K562 (cell line): ENCODE results near the gene CDCA3. TPM values are rescaled to one million over a fixed set of nuclear protein-coding genes. Genes with fewer than 3 reads are reported as not detected.
A peak's percentile ranks its signal among the peaks of the same experiment; 100 is the strongest.

Source experiments
- BHLHE40 ChIP-seq: IDR thresholded peaks from 2 replicates; pipeline ENCODE4 v1.6.1; 2011; ENCODE audit warnings: low read length, improper control_type of control experiment
- ELF2 ChIP-seq: fragments of 250-450 bp; sonication (Bioruptor Pico); IDR thresholded peaks from 2 replicates; pipeline ENCODE4 v1.5.0; 2021; ENCODE audit warnings: mild to moderate bottlenecking
- ETV1 ChIP-seq: fragments of 450-650 bp; conservative IDR thresholded peaks from 2 replicates; pipeline ENCODE4 v1.6.1; 2016; ENCODE audit warnings: missing genetic modification characterization, control low read depth, low read depth, missing compliant biosample characterization
- FOXK1 ChIP-seq: sonication (generic); formaldehyde crosslinking; IDR thresholded peaks from 2 replicates; pipeline ENCODE4 v1.8.0; 2022; ENCODE audit warnings: missing genetic modification reagents, mild to moderate bottlenecking, borderline replicate concordance
- HDGF ChIP-seq: fragments of 450-650 bp; IDR thresholded peaks from 2 replicates; pipeline ENCODE4 v1.6.1; 2016
- HOMEZ ChIP-seq: fragments of 250-450 bp; sonication (Bioruptor Pico); IDR thresholded peaks from 2 replicates; pipeline ENCODE4 v1.4.0; 2020; ENCODE audit warnings: mild to moderate bottlenecking, moderate library complexity
- IFI16 ChIP-seq: fragments of 250-450 bp; sonication (Bioruptor Pico); IDR thresholded peaks from 2 replicates; pipeline ENCODE4 v2.1.2; 2022; ENCODE audit warnings: mild to moderate bottlenecking, inconsistent platforms
- MCM2 ChIP-seq: fragments of 450-650 bp; IDR thresholded peaks from 2 replicates; pipeline ENCODE4 v1.6.1; 2017; ENCODE audit warnings: low read depth, mild to moderate bottlenecking
- NFIC ChIP-seq: fragments of 450-650 bp; IDR thresholded peaks from 2 replicates; pipeline ENCODE4 v1.6.1; 2017; ENCODE audit warnings: mild to moderate bottlenecking, inconsistent platforms
- POU5F1 ChIP-seq: fragments of 150-350 bp; IDR thresholded peaks from 2 replicates; pipeline ENCODE4 v1.6.1; 2014; ENCODE audit warnings: borderline replicate concordance, low read length, low read depth, mild to moderate bottlenecking; ENCODE audit not compliant: partially characterized antibody
- RHOXF2B ChIP-seq: fragments of 250-450 bp; sonication (Bioruptor Pico); conservative IDR thresholded peaks from 2 replicates; pipeline ENCODE4 v1.5.1; 2021
- SNIP1 ChIP-seq: fragments of 450-650 bp; IDR thresholded peaks from 2 replicates; pipeline ENCODE4 v1.7.1; 2017; ENCODE audit warnings: low read depth, mild to moderate bottlenecking
- TAF1 ChIP-seq: IDR thresholded peaks from 2 replicates; pipeline ENCODE4 v1.6.1; 2011; ENCODE audit warnings: mild to moderate bottlenecking, low read length, moderate library complexity; ENCODE audit not compliant: insufficient read depth, control insufficient read depth, severe bottlenecking; ENCODE audit errors: extremely low read depth
- TAL1 ChIP-seq: fragments of 450-650 bp; IDR thresholded peaks from 2 replicates; pipeline ENCODE4 v1.6.1; 2016; ENCODE audit warnings: mild to moderate bottlenecking
- ZBTB11 ChIP-seq, 3 experiments: fragments of 200-800 bp in 1 of 3; fragments of 250-450 bp in 1 of 3; fragments of 450-650 bp in 1 of 3; sonication (Bioruptor Pico) in 1 of 3; sonication (Bioruptor generic) in 1 of 3; formaldehyde crosslinking in 1 of 3; IDR thresholded peaks; 2 replicates each; pipeline versions ENCODE4 v1.6.1 to v1.8.0; 2016 to 2022; ENCODE audit warnings: mild to moderate bottlenecking in 2 of 3, missing genetic modification characterization in 2 of 3, missing compliant biosample characterization in 1 of 3, moderate library complexity in 1 of 3
- ZFP1 ChIP-seq: fragments of 450-650 bp; formaldehyde crosslinking; IDR thresholded peaks from 2 replicates; pipeline ENCODE4 v1.4.0; 2020; ENCODE audit warnings: mild to moderate bottlenecking, mixed read lengths
- ZFX ChIP-seq: sonication (generic); formaldehyde crosslinking; IDR thresholded peaks from 2 replicates; pipeline ENCODE4 v1.8.0; 2022; ENCODE audit warnings: mild to moderate bottlenecking, missing genetic modification reagents, moderate library complexity
- ZNF253 ChIP-seq: fragments of 250-450 bp; sonication (Bioruptor Pico); conservative IDR thresholded peaks from 2 replicates; pipeline ENCODE4 v1.6.1; 2021; ENCODE audit warnings: mild to moderate bottlenecking
- ZNF609 ChIP-seq: sonication (generic); formaldehyde crosslinking; IDR thresholded peaks from 2 replicates; pipeline ENCODE4 v1.8.1; 2023; ENCODE audit warnings: missing genetic modification reagents, mild to moderate bottlenecking, borderline replicate concordance
- ZNF77 ChIP-seq: fragments of 250-450 bp; sonication (Bioruptor Pico); IDR thresholded peaks from 2 replicates; pipeline ENCODE4 v1.5.0; 2020
- polyA plus RNA-seq, 8 experiments: library from polyadenylated mRNA; depleted of rRNA in 4 of 8; stranded (reverse) in 5 of 8; unstranded in 3 of 8; fragments of >200 nt; fragmentation: Nextera tagmentation in 2 of 8; fragmentation: Illumina TruSeq in 1 of 8; extraction: Ambion mirVana in 2 of 8; extraction: Trizol in 1 of 8; gene quantifications; 2 replicates each; pipeline versions ENCODE4 v1.2.1 to v1.2.3, GENCODE V29; 2011 to 2014; ENCODE audit warnings: inconsistent platforms in 1 of 8, missing spikeins in 1 of 8
- total RNA-seq, 7 experiments: library from RNA; depleted of rRNA in 6 of 7; stranded (reverse); fragments of >200 nt in 6 of 7; fragmentation: Illumina TruSeq in 2 of 7; extraction: Trizol in 2 of 7; gene quantifications; 2 replicates each; pipeline versions ENCODE4 v1.2.1 to v1.2.3, GENCODE V29; 2011 to 2021; ENCODE audit warnings: low replicate concordance in 1 of 7

CDCA3 gene
- total and polyA plus RNA-seq, 9 of the 15 experiments (the other 6 are each of a cell fraction or from before 2014, with no cell fraction given): 24.2 to 80.8 (median 55.1) TPM

- TF ChIP-seq MCM2 (no peak), SNIP1 (no peak), RHOXF2B (CRISPR knock-in tag) (no peak), NFIC (no peak), TAL1 (no peak), HOMEZ (CRISPR knock-in tag) (no peak), ZNF77 (CRISPR knock-in tag) (no peak), IFI16 (CRISPR knock-in tag) (no peak), ZNF253 (CRISPR knock-in tag) (no peak), ETV1 (tag) (no peak), TAF1 (peak; percentile 9), ELF2 (CRISPR knock-in tag) (no peak), ZFX (CRISPR knock-in tag) (no peak), ZFP1 (no peak), BHLHE40 (no peak), FOXK1 (no peak), POU5F1 (no peak), HDGF (no peak), ZNF609 (CRISPR knock-in tag) (no peak), ZBTB11 (CRISPR knock-in tag; IDR thresholded peaks at IDR 0.05) (peak in 1 of 3 experiments; percentile 87; a peak in 2 of 6 replicates)
Measured at GRCh38 chr12:6852651-6853354, 1.7 kb upstream of the CDCA3 start (continued).
